Stimulated activated CD4-positive, alpha-beta T cell treated with anti-CD3 and anti-CD28 coated beads, Interleukin-15, amount 100 ng/mL, for 1 hour (primary cell): ENCODE results near the gene C10orf120.

Experiments used
- DNase-seq, 2 donors: peaks; one replicate each; pipeline ENCODE4 v3.0.0-alpha.2; 2020; ENCODE audit warnings: low read depth in 1 of 2, low spot score in 1 of 2

C10orf120 gene

DNA sequence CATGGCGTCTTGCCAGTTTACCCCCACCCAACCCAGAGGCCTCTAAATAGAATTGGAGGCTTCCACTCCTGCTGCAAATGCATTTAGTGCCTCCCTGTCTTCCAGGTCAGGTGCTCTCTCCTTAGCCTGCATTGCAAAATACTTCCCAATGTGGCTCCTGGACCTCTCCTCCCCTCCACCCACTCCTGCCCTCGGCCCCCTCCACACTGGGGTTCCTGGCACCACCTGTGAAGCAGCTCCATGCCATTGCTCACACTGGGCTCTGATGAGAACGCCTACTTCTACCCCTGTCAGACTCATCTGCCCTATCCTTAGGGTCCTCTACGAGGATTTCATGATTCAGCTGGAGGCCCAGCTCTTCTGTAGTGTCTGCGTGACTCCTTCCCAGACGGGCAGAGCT is 37.4 kb downstream of the C10orf120 start:
- DNase-seq, result no peak

DNA sequence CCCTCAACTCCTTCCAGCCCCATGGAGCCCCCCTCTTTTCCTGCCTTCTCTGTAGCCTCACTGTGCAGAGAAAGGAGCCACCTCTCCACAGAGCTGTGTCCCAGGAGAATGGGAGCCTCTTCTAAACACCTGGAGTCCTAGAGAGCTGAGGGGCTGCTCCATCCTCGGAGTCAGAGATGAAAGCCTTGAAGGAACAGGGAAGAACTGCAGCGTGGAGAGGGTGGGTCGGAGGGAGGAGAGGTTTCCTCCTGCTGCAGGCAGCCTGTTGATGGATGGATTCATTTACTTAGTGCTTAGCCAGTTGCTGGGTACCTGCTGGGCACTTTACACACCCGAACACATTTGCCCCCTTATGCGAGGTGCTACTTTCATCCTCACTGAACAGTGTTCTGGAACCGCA is 39.0 kb downstream of the C10orf120 start:
- DNase-seq, result no peak

DNA sequence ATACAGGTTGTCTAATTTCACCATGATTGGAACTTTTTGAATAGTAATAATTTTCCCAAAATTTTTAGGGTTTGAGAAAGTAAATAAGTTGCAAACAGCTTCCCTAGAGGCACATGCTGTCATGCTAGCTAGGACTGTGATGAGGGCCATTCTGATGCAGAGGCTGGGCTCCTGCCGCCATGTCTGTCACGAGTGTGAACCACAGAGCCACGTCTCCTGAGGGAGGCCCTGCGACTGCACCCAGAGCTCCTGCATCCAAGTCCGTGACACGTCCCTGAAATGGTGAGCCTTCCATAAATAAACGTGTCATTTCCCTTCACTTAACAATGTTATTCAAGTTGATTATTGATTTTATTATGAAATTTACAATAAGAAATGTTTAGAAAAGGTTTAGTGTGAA is 40.0 kb downstream of the C10orf120 start:
- DNase-seq, result no peak

DNA sequence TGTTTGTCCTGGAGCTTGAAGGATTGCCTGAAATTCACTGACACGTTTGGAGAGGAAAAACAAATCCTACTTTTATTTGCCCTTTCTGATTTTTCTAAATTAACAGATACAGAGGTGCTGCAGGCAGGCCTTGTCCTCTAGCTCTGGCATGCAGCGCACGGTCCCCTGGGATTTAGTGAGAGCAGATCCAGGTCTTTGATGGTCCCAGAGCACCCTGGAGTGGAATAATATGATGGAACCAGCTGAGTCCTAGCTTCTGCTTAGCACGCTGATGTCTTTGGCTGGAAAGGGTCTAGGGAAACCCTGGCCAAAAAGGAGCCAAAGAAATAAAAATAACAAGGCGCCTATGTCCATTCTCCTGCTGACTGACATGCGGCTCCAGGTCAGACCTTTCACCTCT is 40.5 kb downstream of the C10orf120 start:
- no peak for DNase-seq

DNA sequence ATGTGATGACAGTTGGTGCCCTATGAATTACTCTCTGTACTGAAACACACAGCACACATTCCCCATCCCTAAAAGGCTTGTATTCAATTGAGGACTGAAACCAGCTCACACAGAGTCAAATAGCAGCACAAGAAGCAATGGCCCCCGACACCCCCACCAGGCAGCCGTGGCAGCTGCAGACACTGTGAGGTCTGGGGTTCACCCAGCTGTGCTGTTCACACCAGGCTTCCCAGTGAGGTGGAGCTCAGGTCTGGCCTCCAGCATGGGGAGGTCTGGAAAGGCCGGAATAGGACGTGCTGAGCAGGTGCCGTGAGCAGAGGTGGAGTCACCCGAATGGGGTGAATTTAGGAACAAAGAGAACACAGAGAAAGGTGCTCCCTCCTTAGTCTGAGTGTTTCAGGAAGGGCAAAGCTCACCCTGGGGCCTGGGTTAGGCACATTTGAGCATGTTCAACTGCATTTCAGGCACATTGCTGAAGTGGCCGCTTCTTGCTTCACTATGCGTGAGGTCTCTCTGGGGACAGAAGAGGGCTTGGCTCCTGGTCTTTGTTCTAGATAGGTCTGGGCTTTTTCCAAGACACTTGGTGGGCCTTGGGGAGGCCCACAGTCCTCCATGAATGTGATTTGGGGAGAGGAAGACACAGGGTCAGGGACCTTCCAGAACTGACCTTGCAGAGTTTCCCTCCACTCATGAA is 41.1 kb downstream of the C10orf120 start:
- no peak for DNase-seq

DNA sequence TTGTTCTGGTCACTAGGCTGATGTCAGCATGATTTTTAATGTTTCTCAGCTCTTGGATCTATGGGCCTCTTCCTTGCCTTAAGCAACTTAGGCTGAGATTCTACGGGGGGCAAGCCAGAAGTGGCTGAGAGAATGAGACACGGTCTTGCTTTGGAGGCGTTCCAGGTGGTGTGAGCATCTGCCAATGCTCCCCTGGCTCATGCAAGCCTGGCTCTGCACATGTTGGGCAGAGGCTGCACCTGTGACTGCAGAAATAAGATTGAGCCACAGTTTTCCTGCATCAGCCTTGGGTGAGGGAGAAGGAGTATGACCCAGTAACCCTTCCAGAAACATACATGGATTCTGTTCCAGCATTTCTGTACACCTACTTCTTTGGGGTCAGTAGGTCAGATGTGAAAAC is 41.9 kb downstream of the C10orf120 start:
- DNase-seq, result no peak

DNA sequence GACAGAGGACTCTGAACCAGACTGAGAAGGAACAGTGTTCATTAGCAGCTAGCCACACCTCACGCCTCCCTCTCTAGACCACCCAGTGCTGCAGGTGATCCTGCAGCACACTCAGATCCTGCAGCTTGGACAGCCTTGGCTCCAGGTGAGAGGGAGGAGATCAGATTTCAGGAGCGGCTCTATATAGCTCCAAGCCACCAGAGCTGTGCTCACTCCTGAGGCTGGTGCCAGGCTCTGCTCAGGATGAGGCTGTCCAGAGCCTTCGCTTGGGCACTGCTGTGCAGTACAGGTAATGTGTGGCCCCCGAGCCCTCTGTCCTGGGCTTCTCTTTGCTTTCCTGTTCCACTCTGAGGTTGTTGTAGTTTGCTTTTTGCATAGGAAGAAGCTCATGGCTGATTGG is 42.4 kb downstream of the C10orf120 start:
- no peak for DNase-seq

DNA sequence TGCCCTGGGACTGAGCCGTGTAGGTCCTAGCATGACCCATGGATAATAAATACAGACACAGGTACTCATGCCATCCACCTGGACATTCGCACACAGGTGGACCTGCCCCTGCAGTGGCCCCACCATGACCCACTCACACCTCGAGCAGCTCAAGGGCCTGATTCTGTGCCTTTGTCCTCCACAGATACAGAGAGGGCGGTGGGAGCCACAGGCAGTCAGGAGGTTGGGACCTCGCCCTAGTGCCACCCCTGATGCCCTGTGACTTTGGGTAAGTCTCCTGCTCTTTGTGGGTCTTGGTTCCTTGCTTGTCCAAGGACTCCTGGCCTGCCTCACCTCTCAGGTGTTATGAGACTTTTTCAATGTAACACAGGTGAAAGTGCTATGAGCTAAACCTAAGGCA is 42.9 kb downstream of the C10orf120 start:
- DNase-seq, result no peak

DNA sequence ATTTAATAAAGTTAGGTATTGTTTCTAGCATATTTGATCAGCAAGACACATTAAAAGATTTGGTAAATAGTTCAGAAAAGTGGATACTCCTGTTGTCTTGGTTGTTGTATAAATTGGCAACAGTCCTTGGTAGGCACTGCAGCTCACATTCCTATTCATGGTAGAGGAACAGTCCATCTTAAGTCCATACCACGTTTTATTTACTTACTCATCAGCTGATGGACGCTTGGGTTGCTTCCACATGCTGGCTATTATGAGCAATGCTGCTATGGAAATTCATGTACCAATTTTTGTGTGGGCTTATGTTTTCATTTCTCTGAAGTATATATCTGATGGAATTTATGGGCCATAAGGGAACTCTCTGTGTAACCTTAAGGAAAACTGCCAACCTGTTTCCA is 43.3 kb downstream of the C10orf120 start:
- no peak for DNase-seq

DNA sequence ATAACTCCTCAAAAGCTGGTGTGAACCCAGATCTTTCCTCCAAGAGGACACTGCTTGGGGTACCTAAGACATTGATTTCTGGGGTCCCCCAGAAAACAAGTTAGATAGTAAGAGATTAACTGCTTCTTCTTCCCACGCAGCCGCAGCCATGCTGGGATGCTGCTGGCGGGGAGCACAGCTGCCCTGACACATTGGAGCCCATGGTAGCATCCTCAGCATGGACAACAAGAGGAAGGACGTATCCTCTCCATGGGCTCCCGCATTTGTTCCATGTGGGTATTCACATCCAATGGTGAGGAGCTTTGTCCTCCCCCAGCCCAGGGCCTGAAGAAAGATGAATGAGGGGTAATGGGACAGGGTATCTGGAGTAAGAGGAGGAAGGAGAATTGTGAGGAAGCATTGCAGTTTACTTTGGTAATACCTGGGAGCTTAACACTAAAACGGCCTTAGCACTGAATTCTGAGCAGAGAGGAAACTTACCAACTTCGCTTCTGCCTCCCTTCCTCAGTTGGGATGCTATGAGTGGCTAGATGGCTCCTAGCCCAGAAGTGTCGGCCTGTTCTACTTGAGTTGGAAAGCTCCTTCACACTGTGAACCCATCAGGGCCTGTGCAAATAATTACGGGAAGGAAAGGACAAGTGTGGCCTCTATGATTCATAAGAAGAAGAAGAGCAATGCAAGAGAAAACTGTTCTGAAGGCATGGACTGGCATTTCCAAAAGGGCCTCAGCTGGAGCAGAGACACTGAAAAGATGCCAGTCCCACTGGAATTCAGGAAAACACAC is 43.9 kb downstream of the C10orf120 start:
- no peak for DNase-seq

DNA sequence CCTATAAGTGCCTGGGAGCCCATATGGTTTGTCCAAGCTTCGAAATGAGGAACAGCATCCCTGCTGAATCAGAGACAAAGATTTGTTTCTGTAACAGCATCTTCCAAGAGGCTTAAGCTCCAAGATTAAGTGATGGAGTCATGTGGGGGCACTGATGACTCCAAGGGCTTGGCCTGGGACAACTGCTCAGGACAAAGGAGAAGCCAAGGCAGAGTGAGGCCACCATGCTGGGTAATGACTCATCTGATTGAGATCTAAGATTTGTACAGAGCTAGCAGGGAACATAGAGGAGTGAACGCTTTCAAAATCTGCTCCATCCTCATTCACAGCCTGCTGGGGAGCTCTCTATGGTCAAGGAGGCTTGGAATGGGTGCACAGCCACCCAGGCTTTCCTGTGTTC is 49.3 kb downstream of the C10orf120 start:
- DNase-seq, result no peak

DNA sequence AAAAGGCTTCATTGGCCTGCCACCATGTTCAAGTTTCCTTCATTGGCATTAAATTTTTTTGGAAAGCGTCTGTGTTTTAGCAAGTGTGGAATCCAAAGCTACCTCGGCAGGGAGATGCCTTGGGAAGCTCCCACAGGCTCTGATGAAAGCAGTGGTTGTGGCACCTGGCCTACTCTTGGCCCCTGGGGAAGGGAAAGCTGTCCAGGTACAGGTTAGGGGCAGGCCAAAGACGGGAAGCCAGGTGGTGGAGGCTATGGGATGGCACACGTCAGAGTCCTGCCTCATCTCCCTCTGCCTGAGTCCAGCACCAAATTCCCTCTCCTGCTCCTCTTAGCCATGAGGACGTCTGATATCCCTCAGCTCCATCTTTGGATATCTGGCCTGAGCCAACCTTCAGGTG is 49.7 kb downstream of the C10orf120 start:
- DNase-seq, result no peak

DNA sequence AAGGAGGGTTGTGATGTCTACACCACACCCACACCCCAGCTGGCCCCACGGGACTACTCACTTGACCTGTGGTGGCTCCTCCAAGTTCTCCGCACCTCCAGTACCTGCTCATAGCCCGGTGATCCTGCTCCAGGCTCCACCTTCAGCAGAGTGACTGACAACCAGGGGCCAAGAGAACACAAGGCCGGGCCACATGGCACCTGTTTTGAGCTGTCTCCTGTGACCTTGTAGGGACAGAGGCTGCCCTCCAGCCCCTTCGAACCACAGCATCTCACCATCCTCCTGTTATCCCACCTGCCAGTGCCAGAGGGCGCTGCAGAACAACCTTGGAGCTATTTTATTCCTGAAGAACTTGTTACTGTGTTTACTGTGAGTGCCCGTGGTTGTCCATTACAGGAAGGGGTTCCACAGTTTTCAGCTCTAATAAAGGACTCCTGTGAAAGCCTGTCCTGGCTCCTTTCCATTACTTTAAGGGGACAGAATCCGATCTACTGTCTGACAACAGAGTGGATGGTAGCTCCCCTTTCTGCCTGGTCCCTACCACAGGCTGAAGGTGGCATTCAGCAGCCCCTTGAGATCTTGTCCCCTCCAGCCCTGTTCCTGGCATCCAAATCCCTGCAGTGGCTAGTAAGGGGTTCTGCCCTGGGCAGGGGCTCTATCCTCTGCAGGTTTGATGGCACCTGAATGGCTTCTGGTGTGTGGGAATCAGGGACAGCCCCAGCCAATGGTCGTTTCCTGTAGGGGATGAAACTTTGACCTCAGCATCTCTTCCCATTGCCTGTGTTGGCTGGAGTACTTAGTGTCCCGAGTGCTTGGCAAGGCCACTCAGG is 50.8 kb downstream of the C10orf120 start:
- DNase-seq, result no peak
